Measurements from ENCODE around the gene RAB36.
"Not testable (repeated sequence)": the region's sequence is repeated elsewhere in the genome, so short reads cannot be mapped to it uniquely, and the experiment has no call there.

The RAB36 gene

GRCh38 chr22:23121000-23121421 is 24.3 kb upstream of the RAB36 start:
- no peak for DNase-seq (ENCODE audit: low spot score)

- no peak for DNase-seq (ENCODE audit: low spot score)
These were observed 23.9 kb upstream of the RAB36 start for GRCh38 chr22:23121424-23121823.

GRCh38 chr22:23122216-23122957 is 22.9 kb upstream of the RAB36 start:
- DNase-seq (ENCODE audit: low spot score), result no peak

- DNase-seq (ENCODE audit: low spot score), result no peak
These were observed 22.1 kb upstream of the RAB36 start for GRCh38 chr22:23122992-23123803.

- DNase-seq (ENCODE audit: low spot score), result no peak
These were observed 21.4 kb upstream of the RAB36 start for GRCh38 chr22:23123804-23124254.

- no peak for DNase-seq (ENCODE audit: low spot score)
These were observed 20.4 kb upstream of the RAB36 start for GRCh38 chr22:23124611-23125511.

GRCh38 chr22:23125512-23126103 is 19.7 kb upstream of the RAB36 start:
- DNase-seq (ENCODE audit: low spot score), result no peak

- DNase-seq (ENCODE audit: low spot score), result no peak
These were observed 18.9 kb upstream of the RAB36 start for GRCh38 chr22:23126165-23127054.

GRCh38 chr22:23127055-23127756 is 18.1 kb upstream of the RAB36 start:
- no peak for DNase-seq (ENCODE audit: low spot score)

GRCh38 chr22:23127788-23128187 is 17.5 kb upstream of the RAB36 start:
- no peak for DNase-seq (ENCODE audit: low spot score)

GRCh38 chr22:23128269-23129108 is 16.8 kb upstream of the RAB36 start:
- peak; percentile 94 for DNase-seq (ENCODE audit: low spot score)

GRCh38 chr22:23129149-23129548 is 16.1 kb upstream of the RAB36 start:
- no peak for DNase-seq (ENCODE audit: low spot score)

GRCh38 chr22:23130697-23131096 is 14.6 kb upstream of the RAB36 start:
- DNase-seq (ENCODE audit: low spot score), result no peak

GRCh38 chr22:23131931-23132330 is 13.3 kb upstream of the RAB36 start:
- DNase-seq (ENCODE audit: low spot score), result no peak

GRCh38 chr22:23132376-23133091 is 12.7 kb upstream of the RAB36 start:
- DNase-seq (ENCODE audit: low spot score), result no peak

- no peak for DNase-seq (ENCODE audit: low spot score)
These were observed 11.4 kb upstream of the RAB36 start for GRCh38 chr22:23133922-23134321.

GRCh38 chr22:23136991-23137390 is 8.3 kb upstream of the RAB36 start:
- not testable (repeated sequence) for DNase-seq (ENCODE audit: low spot score)

- no peak for DNase-seq (ENCODE audit: low spot score)
These were observed 7.8 kb upstream of the RAB36 start for GRCh38 chr22:23137468-23137867.
